Measurements from ENCODE around the gene GALNS. TPM values are rescaled to one million over a fixed set of nuclear protein-coding genes. Genes with fewer than 3 reads are reported as not detected.

The GALNS gene
- total RNA-seq, 1 experiment from 2014 or later: 81.6 TPM

DNA sequence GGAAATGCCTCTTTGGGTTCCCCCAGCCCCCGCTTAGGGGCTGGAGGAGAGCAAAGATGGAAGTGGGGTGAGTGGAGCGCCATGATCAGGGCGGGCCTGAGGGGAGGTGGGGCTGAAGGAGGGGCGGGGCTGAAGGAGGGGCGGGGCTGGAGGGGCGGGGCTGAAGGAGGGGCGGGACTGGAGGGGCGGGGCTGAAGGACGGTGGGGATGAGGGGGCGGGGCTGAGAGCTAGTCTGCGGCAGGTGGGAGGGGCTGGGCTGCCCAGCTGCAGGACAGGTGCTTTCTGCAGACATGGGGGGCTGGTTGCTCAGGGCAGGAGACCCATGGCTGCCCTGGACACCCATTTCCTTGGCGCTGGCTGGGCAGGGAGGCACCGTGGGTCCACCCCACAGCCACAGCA, 48.8 kb upstream of the GALNS start:
- BruUV-seq (replicated peaks): no TSS peak
- Histone ChIP-seq H3K4me1 (ENCODE audit: control insufficient read depth, insufficient read depth, low read length) (peaks cover 10% of the 10 kb centered on the region; the same call in 1 of the 2 replicates), H3K27ac (ENCODE audit: low read length) (no peak overlapping the region), H3K4me3 (ENCODE audit: low read depth in 2 of 2, low read length in 2 of 2) (no peak overlapping the region), H3K36me3 (ENCODE audit: control insufficient read depth, insufficient read depth, low read length) (no peaks in the 10 kb centered on the region), H3K9me3 (ENCODE audit: control insufficient read depth, insufficient read depth, low read depth, low read length) (no peaks in the 10 kb centered on the region), H3K27me3 (ENCODE audit: control insufficient read depth, insufficient read depth, low read length) (no peaks in the 10 kb centered on the region)
- in situ Hi-C loops (cut with HindIII; ENCODE audit: low pct_unique_long_range_greater_than_20kb, low sequenced_read_pairs) (no loop called here), intact Hi-C loops (cut with micrococcal nuclease; ENCODE audit: unreplicated experiment) (no loop called here)
- peak; percentile 36; the same call in 1 of the 2 replicates for ATAC-seq
- TF ChIP-seq, protein P1, sequence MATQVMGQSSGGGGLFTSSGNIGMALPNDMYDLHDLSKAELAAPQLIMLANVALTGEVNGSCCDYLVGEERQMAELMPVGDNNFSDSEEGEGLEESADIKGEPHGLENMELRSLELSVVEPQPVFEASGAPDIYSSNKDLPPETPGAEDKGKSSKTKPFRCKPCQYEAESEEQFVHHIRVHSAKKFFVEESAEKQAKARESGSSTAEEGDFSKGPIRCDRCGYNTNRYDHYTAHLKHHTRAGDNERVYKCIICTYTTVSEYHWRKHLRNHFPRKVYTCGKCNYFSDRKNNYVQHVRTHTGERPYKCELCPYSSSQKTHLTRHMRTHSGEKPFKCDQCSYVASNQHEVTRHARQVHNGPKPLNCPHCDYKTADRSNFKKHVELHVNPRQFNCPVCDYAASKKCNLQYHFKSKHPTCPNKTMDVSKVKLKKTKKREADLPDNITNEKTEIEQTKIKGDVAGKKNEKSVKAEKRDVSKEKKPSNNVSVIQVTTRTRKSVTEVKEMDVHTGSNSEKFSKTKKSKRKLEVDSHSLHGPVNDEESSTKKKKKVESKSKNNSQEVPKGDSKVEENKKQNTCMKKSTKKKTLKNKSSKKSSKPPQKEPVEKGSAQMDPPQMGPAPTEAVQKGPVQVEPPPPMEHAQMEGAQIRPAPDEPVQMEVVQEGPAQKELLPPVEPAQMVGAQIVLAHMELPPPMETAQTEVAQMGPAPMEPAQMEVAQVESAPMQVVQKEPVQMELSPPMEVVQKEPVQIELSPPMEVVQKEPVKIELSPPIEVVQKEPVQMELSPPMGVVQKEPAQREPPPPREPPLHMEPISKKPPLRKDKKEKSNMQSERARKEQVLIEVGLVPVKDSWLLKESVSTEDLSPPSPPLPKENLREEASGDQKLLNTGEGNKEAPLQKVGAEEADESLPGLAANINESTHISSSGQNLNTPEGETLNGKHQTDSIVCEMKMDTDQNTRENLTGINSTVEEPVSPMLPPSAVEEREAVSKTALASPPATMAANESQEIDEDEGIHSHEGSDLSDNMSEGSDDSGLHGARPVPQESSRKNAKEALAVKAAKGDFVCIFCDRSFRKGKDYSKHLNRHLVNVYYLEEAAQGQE (IDR thresholded peaks at IDR 0.05; ENCODE audit: insufficient read depth in 1 of 2, low read depth in 2 of 2, low read length in 1 of 2): no peak
- TF ChIP-seq TCF7L2 (IDR thresholded peaks at IDR 0.05; ENCODE audit: low read depth, low read length): no peak
- TF ChIP-seq, protein P2, sequence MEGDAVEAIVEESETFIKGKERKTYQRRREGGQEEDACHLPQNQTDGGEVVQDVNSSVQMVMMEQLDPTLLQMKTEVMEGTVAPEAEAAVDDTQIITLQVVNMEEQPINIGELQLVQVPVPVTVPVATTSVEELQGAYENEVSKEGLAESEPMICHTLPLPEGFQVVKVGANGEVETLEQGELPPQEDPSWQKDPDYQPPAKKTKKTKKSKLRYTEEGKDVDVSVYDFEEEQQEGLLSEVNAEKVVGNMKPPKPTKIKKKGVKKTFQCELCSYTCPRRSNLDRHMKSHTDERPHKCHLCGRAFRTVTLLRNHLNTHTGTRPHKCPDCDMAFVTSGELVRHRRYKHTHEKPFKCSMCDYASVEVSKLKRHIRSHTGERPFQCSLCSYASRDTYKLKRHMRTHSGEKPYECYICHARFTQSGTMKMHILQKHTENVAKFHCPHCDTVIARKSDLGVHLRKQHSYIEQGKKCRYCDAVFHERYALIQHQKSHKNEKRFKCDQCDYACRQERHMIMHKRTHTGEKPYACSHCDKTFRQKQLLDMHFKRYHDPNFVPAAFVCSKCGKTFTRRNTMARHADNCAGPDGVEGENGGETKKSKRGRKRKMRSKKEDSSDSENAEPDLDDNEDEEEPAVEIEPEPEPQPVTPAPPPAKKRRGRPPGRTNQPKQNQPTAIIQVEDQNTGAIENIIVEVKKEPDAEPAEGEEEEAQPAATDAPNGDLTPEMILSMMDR (IDR thresholded peaks at IDR 0.05): no peak
- no peak for TF ChIP-seq SIN3A (IDR thresholded peaks at IDR 0.05; ENCODE audit: borderline replicate concordance, insufficient read depth, low read depth, low read length)
- TF ChIP-seq POLR2AphosphoS5 (IDR thresholded peaks at IDR 0.05; ENCODE audit: low read depth, low read length): no peak
- ChIA-PET CTCF (no interaction called here), POLR2A (no interaction called here)
- no peak for DNase-seq (ENCODE audit: low read depth, low spot score)

DNA sequence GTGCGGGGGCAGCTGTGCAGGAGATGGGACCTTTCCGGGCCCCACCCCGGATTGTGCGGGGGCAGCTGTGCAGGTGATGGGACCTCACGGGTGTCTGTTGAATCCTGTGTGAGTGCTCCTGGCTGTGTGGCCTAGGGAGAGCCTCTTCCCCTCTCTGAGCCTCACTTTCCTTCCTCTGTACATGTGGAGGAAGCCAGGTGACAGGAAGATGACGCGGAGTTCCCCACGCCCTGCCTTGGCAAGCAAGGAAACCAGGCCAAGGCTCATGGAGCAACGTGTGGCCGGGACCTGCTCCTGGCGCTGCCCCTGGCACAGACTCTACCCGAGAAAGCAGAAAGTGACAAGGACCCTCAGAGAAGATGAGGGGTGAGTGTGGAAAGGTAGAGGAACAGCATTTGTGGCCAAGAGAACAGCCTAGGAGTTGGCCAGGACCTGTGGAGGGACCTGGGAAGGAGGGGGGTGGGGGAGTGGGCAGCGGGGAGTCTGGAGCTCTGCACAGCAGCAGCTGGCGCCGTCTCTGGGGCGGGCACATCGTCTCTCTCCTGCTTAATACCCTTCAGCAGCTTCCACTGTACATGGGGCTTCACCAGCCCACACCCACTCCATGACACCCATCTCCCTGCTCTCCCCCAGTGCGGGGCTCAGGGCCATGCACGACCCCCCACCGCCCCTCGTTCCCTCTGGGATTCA, 48.1 kb upstream of the GALNS start:
- Histone ChIP-seq H3K4me3 (ENCODE audit: low read depth in 2 of 2, low read length in 2 of 2) (no peak overlapping the region), H3K9me3 (ENCODE audit: control insufficient read depth, insufficient read depth, low read depth, low read length) (no peaks in the 10 kb centered on the region), H3K27me3 (ENCODE audit: control insufficient read depth, insufficient read depth, low read length) (no peaks in the 10 kb centered on the region), H3K27ac (ENCODE audit: low read length) (no peak overlapping the region), H3K36me3 (ENCODE audit: control insufficient read depth, insufficient read depth, low read length) (no peaks in the 10 kb centered on the region), H3K4me1 (ENCODE audit: control insufficient read depth, insufficient read depth, low read length) (peaks cover 6% of the 10 kb centered on the region; the same call in 1 of the 2 replicates)
- no peak for TF ChIP-seq TCF7L2 (IDR thresholded peaks at IDR 0.05; ENCODE audit: low read depth, low read length)
- TF ChIP-seq, protein P1 (IDR thresholded peaks at IDR 0.05; ENCODE audit: insufficient read depth in 1 of 2, low read depth in 2 of 2, low read length in 1 of 2): no peak
- no peak for TF ChIP-seq POLR2AphosphoS5 (IDR thresholded peaks at IDR 0.05; ENCODE audit: low read depth, low read length)
- no peak for TF ChIP-seq SIN3A (IDR thresholded peaks at IDR 0.05; ENCODE audit: borderline replicate concordance, insufficient read depth, low read depth, low read length)
- TF ChIP-seq, protein P2 (IDR thresholded peaks at IDR 0.05): no peak
- DNase-seq (ENCODE audit: low read depth, low spot score): no peak
- no TSS peak for BruUV-seq (replicated peaks)
- CTCF ChIA-PET: no interaction called here
- intact Hi-C loops (cut with micrococcal nuclease; ENCODE audit: unreplicated experiment): no loop called here
- POLR2A ChIA-PET: no interaction called here
- in situ Hi-C loops (cut with HindIII; ENCODE audit: low pct_unique_long_range_greater_than_20kb, low sequenced_read_pairs): no loop called here
- ATAC-seq: no peak

All from Panc1 (cell line).